SK-N-MC (cell line): Measurements from ENCODE around the gene PTPRF.

Experiments used
- EZH2 ChIP-seq: fragments of 200-600 bp; sonication (generic); IDR thresholded peaks from one replicate; pipeline ENCODE4 v1.6.1; 2017; ENCODE audit warnings: antibody characterized with exemption
- FOXP2 ChIP-seq: optimal IDR thresholded peaks from 2 replicates; pipeline ENCODE3; 2011; ENCODE audit warnings: mild to moderate bottlenecking, moderate library complexity; ENCODE audit not compliant: insufficient read depth; ENCODE audit errors: extremely low read length, control extremely low read depth
- POLR2AphosphoS5 ChIP-seq: IDR thresholded peaks from 2 replicates; pipeline ENCODE4 v1.6.1; 2012; ENCODE audit warnings: mild to moderate bottlenecking, low read depth, low read length, borderline replicate concordance

- no peak for TF ChIP-seq POLR2AphosphoS5
- TF ChIP-seq EZH2, result no peak
- no peak for TF ChIP-seq FOXP2
Observed at GRCh38 chr1:43591181-43591580, 60.5 kb downstream of the PTPRF start.
